HL-60/S4 treated with phorbol 12-myristate 13-acetate at 8.2 ng/mL for 4 days and 3 days (cell line): ENCODE results near the gene PRDM16.

Experiments used
- in situ Hi-C: fragments of 300-500 bp; cut with MboI; formaldehyde crosslinking; loops from 2 replicates; pipeline ENCODE4 v1.15.0; 2022; ENCODE audit warnings: low sequenced_read_pairs

PRDM16 gene

DNA sequence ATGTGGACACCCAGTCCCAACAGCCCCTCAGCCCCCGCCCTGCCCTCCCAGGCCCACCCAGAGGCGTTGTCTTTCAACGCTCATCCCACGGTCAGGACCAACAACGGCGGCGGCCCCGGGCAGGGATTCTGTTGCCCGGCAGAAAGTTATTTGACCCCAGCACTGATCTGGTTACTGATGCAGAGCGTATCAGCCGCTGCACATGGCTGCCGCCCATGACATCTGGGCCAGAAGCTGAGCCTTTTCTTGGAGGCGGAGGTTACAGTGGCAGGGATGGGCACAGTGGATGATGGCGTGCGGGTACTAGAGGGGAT is 258.3 kb downstream of the PRDM16 start:
- in situ Hi-C loops = no loop called here

DNA sequence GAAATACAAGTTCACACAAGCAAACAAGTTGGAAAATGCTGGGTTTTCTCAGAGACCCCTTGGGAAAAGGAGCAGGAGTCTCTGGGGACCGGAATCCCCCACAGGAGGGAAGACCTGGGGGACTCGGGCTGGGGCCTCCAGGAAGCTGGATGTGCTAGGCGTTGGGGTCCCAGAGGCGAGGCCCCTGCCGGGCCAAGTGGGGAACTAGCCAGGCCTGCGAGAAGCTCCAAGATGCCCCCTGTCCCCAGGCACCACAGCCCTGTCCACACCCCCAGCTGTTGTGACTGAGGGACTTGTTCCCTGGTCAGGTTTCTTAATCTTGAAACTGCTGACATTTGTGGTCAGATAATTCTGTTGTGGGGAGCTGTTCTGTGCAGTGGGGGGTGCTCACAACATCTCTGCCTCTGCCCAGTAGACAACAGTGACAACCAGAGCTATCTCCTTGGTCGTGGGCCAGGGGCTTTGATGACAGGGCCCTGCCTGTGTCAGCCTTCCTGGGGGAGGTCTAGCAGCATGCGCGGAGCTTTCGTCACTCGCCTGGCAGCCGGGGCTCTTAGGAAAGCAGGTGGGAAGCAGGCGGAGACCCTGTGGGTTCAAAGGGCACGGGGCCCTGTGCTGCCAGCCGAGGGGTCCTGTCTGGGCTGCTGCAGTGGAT is 259.1 kb downstream of the PRDM16 start:
- in situ Hi-C loops = no loop called here

DNA sequence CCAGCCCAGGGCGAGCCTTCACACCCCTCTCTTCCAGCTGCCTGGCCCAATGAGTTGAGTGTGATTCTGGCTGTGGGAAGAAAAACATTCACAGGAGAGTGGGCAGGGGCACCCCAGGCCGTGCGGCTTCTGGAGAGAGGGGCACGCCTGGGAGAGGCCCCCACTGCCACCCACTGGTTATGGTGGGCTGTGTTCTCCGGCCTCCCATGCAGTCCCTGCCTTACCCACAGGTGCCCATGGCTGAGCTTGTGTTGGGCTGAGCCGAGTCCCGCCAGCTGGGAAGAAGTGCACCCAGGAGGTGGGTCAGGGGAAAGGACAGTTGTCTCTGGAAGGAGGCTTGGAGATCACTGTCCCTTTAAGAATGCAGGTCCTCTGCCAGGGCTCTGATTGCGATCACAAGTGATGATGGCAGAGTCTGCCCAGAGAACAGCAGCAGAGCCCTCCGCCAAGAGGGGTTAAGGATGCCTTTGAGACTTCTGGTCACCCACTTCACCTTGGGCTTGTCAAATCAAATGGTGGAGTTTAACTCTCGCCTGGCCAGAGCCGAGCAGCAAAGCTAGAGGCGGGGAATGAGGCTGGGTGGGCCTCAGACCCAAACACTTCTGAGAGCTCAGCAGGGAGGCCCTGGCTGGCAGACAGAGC is 260.8 kb downstream of the PRDM16 start:
- in situ Hi-C loops = no loop called here

DNA sequence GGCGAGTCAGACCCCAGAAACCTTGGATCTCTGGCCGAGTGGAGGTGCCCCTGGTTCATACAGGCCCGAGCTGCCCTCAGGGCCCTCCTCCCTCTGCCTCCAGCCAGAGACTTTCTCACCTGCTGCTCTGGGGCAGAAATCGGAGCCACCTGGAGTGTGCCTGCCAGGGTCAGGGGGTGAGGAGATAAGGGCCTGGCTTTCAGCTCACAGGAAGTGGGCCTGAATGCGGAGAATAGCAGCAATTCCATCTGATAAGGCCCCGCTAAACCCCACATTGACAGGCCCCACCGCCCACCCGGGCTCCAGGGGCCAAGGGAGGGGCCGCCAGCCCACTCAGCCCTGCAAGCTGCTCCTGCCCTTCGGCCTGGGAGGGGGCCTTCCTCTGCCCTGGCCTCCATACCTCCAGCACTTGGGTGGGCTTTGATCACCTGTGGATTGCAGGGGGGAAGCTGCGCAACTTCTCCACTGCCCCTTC is 261.8 kb downstream of the PRDM16 start:
- in situ Hi-C loops = no loop called here

DNA sequence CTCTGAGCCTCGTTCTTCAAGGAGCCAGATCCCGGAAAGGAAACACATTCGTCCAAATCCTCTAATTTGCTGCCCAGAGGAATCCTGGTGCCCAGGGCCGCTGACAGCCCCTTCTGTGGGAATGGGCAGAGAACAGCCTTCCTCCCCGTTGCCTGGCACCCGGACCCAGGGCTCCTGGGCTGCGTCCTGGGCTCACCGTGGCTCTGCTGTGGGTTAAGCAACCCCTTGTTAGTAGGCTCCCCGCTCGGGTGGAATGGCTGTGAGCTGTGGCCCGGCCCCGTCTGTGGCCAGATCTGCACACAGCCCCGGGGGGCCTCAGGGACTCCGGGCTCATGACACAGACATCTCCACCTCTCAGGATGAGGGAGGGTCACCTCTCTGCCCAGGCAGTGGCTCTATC is 262.6 kb downstream of the PRDM16 start:
- in situ Hi-C loops = no loop called here

DNA sequence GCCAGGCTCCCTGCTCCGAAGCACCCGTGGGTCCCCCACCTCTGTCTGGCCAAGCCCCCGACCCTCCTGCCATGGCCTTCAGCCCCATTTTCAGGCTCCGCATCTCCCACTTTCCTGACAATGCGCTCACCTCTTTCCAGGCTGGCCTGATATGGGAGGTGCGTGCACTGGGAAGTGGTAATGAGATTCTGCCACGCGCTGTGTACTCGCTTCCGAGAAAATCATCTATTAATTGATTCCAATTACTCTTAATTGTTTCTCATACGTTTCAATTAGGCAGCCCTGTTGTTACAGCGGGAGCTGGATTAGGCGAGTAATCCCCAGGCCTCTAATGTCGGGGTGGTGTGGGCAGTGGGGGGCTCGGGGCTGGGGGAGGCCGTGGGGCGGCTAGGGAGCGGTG is 263.0 kb downstream of the PRDM16 start:
- in situ Hi-C loops = no loop called here

DNA sequence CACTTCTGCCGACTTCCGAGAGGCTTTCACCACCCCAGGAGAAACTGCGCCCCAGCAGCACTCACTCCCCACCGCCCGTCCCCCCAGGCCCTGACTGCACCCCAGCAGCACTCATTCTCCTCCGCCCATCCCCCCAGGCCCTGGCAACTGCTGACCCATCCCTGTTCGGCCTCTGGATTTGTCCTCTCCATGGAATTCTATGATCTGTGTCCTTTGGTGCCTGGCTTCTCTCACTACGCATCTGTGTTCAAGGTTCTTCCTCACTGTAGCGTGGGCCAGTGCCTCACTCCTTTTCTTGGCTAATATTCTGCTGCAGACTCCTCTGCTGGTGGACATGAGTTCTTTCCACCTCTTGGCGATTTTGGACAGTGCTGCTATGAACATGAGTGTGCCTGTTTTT is 263.7 kb downstream of the PRDM16 start:
- in situ Hi-C loops = no loop called here

DNA sequence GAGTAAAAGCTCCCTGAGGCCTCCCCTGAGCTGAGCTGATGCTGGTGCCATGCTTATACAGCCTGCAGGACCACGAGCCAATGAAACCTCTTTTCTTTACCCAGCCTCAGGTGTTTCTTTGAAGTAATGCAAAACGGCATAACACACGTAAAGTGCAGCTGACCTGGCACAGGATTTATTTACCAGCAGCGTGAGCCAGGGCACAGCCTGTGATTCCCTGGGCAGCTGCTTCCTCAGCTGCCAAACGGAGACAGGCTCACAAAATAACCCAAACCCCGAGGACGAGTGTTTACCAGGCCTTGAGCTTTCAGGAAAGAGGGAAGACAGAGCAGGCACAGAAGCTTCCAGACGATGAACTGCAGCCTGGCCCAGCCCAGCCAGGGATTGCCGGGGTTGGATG is 264.9 kb downstream of the PRDM16 start:
- in situ Hi-C loops = no loop called here

DNA sequence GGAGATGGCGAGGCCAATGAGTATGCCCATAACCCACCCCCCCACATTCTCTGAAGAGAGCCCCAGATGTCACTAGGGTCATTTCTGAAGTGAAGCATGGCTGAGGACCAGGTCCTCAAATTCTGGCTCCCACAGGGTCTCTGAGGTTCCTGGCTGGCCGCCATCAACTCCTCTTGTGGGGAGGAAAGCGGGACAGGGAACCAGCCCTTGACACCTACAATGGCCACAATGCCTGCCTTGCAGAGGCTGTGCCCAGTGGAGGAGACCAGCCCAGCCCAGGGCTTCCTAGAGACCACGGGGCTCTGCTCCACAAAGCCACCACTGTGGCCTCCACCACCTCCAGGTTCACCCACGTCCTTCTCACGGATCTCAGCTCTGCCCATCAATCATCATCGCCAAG is 265.4 kb downstream of the PRDM16 start:
- in situ Hi-C loops = no loop called here

DNA sequence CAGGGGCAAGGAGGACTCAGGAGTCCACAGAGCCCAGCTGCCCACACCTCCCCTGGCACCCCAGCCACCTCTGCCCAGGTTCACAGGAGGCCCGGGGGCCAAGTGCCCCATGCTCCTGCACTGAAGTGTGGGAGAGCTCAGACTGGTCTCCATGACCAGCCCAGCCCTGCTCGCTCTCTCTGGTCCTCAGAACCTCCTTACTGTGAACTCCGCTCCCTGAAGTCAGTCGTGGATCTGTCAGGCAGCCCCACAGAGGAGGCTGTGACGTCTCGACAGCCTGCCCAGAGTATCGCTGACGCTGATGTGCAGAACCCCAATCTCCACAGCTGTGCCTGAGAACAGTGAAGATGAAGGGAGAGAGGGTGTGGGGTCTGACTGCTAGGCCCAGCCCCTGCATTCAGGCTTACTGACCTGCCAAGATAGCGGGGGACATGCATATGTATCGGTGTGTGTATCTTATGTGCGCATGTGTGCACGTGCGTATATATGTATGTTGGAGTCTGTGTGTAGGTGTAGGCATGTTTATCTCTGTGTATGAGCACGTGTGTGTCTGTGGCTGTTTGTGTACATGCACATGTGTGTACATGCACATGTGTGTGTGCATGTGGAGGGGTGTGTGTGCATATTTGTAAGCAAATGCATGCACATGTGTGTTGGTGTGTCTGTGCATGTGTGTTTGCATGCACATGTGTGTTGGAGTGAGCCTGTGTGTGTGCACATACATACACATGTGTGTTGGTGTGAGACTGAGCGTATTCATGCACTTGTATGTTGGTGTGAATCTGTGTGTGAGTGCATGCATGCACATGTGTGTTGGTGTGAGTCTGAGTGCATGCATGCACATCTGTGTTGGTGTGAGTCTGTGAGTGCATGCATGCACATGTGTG is 267.0 kb downstream of the PRDM16 start:
- in situ Hi-C loops = no loop called here

DNA sequence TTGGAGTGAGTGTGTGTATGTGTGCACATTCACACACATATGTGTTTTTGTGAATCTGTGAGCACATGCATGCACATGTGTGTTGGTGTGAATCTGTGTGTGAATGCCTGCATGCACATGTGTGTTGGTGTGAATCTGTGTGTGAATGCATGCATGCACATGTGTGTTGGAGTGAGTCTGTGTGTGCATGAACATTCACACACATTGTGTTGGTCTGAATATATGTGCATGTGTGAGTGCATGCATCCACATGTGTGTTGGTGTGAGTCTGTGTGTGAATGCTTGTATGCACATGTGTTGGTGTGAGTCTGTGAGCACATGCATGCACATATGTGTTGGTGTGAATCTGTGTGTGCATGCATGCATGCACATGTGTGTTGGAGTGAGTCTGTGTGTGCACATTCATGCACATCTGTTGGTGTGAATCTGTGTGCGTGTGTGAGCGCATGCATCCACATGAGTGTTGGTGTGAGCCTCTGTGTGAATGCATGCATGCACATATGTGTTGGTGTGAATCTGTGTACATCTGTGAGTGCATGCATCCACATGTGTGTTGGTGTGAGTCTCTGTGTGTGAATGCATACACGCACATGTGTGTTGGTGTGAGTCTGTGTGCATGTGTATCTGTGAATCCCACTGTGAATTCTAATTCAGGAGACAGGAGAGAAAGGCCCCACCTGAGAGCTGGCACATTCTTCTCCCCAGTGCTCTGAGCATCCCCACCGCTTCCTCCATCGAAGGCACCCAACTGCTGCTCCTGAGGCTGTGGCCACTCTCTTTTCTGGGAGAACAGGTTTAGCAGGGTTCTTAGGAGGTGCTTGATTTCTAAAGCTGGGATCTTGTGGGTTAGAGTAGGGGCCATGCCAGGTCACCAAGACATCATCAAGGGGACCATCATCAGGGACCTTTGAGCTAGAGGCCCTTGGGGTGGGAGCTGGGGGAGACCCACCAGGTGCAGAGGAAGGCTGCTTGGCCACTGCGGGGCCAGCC is 267.9 kb downstream of the PRDM16 start:
- in situ Hi-C loops = no loop called here

DNA sequence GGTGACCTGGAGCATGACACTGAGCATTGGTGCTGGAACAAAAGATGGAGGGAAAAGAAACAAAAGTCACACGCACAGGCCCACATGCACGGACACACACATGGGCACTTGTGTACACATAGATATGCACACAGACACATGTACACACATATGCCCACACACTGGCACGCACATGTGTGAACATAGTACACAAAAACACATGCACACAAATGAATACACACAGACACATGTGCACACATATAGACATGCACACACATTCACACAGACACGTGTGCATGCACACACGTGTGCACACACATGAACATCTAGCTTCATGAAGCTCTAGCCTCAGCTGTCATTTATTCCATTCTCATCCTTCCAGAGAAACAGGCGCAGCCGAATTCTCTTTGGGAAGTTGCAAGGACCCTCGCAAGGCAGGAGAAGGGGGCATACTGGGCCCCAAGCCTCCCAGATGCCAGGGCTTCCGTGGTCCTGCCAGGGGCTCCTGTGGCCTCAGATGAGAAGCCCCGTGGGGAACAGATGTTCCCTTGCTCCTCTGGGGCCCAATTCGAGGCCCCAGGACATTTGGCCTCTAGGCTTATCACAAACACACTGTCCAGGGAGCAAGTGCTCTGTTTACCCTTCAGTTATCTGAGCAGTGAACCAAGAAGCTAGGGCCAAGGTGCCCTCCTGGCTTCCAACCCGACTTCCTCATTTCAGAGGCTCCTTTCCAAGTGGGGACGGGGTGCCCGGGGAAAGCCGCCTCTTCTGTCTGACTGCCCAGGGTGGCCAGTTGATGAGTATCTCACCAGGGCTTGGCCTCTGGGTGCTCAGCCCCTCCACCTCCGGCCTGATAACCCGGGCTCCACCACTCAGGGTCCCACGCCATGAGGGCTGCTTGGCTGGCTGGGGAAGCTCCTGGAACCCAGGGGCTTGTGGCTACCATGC is 269.1 kb downstream of the PRDM16 start:
- in situ Hi-C loops = no loop called here

DNA sequence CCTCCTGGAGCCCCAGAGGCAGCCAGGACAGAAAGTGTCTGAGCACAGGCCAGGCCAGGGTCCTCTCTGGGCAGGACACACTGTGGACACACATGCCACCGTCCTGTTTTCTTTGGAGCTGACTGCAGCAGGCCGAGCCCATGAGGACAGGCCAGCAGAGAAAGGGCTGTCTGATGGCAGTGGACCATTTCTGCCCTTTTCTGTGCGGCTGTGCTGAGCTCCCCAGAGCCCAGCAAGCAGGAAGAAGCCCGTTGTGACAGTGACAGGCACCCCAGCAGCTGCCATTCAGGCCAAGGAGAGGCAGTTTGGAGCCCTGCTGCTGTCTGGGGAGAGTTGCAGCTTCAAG is 269.7 kb downstream of the PRDM16 start:
- in situ Hi-C loops = no loop called here

DNA sequence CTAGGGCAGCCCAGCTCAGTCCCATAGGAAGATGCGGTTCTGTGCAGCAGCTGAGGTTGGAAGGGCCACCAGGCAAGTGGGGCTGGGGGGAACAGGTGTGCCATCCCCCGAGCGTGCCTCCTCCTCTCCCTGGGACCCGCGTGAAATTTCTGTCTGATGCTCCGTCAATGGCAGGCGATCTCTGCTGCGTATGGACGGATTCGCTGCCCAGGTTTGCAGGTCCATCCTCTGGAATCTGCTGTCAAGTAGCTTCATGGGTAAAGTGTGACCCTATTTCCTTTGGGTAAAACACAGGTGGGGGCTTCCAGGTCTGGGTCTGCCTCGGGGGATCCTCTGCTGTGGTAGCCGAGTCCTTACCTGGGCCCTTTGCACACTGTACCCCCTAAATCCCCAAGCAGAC is 270.9 kb downstream of the PRDM16 start:
- in situ Hi-C loops = no loop called here

DNA sequence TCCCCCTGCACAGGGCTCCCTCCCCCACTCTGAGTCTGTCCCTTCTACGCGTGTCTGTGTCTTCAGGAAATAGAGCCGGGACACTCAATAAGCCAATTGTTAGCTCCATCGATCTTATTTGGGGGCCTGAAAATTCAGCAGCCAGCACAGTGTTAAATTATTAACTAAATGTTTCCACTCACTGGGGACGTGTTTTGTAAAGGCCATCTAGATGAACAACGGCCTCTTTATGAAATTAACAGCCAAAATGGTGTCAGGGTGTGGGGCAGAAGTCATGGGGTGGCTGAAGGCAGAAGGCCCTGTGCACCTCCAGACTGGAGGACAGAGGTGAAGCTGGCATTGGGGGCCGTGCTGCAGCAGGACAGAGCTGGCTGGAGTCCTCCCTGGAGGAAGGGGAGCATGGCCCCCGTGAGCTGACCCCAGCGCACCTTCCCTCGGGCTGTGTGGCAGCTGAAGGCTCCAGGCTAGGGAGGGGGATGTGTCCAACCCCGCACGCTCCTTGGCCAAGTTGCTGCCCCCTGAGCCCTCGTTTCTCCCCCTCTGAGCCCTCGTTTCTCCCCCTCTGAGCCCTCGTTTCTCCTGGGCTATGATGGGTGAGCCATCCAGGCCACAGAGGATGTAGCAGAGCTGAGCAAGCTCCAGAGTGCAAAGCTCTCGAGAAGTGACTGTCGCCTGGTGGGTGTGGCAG is 271.7 kb downstream of the PRDM16 start:
- in situ Hi-C loops = no loop called here

DNA sequence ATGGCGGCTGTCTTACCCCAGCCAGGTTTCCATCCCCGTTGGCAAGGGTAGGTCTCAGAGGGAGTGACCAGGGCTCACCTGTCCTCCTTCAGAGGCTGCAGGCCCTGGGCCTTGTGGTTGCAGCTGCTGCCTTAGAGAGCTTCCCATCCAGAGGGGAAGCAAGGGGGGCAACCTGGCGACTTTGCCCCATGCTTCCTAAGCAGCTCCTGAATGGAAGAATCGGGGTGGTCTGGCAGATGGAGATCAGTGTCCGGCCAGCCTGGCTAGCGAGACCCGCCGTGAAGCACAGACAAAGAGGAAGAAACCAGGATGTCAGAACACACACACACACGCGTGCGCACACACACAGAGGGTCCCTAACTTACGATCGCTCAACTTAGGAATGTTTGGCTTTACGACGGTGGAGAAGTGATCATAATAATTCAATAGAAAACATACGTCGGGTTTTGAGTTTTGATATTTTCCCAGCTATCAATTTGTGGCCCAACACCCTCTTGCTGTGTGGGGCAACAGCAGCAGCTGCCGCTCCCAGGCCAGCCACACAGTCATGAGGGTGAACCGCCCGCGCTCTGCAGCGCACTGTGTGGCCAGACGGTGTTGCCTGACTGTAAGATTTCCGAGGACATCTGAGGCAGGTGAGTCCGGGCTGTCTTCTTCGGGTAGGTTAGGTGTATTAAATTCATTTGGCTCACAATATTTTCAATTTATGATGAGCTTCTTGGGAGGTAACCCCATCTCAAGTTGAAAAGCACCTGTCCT is 272.4 kb downstream of the PRDM16 start:
- in situ Hi-C loops = no loop called here

DNA sequence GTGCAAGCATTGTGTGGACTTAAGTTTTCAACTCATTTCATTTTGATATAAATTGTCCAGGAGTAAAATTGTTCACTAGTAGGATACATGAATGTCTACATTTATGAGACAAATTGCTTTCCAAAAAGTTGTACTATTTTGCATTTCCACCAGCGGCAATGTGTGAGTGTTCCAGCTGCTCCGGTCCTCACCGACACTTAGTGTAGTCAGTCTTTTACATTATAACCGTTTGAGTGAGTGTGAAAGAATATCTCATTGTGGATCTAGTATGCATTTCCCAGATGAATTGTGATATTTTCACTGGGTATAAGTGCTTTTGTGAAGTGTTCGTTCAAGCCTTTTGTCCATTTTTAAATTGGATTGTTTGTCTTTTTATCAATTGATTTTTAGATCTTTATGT is 274.0 kb downstream of the PRDM16 start:
- in situ Hi-C loops = no loop called here

DNA sequence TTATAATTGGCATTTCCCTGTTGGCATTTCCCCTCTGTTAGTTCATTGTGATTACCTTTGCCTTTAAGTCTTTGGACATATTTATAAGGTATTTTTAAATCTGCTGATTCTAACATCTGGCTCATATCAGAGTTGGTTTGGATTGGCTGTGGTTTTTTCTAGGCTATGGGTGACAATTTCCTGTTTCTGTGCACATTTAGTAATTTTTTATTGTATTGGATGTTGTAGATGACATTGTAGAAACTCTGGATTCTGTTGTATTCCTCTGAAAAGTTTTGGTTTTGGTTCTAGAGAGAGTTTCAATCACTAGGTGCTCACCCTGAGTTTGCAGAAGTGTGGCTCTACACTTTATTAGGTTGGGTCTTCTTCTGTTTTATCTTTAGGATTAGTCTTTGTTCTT is 275.4 kb downstream of the PRDM16 start:
- in situ Hi-C loops = no loop called here

DNA sequence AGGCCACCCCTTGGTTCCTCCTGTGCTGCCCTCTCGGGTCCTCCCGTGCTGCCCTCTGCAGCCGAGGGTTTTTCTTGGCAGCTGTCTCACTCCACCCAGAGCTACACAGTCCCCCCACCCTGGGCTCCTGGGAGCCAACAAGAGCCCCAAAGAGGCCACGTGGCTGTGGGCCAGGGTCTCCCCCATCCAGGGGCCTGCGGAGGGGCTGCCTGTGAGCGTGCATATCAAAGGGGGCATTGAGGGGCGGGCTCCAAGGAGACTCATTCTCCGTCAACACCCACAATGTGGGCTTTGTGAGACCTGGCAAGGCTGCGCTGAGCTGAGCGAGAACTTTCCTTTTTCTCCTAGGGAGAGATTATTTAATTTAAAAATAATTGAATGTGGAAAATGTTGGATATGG is 276.8 kb downstream of the PRDM16 start:
- in situ Hi-C loops = no loop called here
